ENCODE measurements around the gene MRPL37.
"Not testable (repeated sequence)": the region's sequence is repeated elsewhere in the genome, so short reads cannot be mapped to it uniquely, and the experiment has no call there.

The MRPL37 gene

DNA sequence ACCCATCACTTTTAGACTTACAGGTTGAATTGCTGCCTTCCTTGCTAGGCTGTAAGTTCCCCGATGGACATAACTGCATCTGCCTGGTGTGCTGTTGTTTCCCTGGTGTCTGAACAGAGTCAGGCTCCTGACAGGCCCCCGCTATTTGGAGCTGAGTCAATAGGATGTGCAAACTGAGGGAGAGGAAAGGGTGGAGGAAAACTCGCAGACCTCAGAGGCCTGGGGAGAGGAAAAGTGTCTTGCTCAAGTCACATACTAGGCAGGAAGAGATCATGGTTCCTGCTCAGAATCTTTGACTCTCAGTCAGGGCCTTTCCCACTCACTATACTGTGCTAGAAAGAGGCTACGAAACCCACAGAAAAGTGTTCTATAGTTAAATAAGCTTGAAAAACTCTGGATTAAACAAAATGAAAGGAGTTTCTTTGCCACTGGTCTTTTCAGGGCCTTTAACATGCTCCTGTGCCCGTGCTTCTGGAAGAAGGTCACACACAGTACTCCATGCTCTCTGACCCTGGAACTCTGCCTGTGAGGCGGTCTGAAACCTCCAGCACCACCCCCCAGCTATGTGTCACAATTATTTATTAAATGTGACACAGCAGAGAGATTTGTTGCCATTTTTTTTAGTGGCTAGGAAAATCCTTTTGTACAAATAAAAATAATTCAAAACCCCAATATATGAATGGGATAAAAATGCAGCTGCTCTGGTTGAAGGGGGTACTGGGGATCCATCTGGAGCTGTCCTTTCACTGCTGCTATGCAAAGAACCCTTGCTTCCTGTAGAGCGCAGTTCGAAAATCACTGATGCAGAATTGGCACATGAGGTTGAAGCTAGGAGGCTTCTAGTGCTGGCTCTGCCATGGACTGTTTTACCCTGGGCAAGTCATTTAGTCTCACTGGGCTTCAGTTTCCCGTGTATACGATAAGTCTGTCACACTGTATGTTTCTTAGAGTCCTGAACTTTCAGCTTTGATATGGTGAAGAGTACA lies 27.1 kb upstream of the MRPL37 start:
- no peak for DNase-seq

DNA sequence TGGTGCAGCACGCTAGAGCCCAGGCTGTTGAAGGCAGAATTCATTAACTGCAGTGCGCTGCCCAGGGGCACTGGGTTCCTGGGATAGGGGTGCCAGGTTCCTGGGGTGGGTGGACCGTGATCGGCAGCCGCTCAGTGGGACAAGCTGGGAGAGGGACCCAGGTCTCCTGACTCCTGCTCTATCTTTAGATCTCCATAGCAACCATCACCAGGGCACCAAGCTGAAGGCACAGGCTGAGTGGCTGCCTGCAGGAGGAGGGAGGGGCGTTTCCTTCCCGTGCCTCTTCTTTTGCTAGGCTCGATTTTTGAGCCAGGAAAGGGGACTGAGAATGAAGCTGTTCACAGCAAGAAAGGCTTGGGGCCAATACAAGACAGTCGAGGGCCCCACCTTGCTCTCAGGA lies 26.3 kb upstream of the MRPL37 start:
- DNase-seq = peak; percentile 18 to 23

DNA sequence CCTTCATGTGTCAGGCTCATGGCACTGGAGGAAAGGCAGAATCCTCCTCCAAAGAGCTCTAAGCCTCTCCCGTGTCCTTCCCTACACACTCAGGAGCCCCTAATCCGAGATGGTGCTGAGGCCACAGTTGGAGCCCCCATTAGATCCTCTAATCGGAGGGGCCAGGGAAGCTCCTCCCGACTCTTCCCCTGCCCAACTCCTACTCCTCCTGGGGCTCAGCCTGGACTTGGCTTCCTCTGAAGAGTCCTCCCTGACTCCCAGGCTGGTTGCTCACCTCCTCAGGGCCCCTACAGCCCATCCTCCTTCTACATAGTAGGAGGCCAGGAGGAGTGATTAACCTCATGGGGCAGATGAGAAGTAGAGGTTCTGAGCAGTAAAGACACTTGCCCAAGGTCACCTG lies 25.9 kb upstream of the MRPL37 start:
- DNase-seq = no peak

DNA sequence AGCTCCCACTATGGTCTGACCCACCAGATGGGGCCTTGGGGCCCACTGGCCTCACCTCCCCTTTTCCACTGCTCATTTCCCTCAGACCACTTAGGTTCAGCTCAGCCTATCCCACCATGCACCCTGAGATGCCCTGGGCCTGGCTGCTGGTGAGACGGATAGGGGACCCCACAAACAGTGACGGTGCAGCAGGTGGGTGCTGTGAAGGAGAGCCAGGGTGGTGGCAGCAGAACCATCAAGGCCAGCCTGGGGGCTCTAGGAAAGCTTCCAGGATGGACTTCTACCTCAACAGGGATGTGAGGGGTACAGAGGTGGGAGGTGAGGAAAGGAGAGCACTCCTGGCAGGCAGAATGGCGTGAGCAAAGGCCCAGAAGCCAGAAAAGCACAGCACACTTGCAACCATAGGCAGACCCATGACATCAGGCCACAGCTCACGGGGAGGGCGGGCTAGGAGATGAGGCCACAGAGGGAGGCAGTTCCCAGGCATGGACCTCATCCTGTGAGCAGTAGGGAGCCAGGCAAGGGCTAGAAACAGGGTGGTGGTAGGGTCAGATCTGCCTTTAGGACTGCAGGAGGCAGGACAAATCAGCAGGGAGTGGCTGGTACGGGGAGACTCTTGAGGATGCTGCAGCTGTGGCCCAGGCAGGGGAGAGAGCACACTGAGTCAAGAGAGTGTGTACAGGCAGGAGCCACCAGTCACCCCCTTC lies 23.2 kb upstream of the MRPL37 start:
- no peak for DNase-seq

DNA sequence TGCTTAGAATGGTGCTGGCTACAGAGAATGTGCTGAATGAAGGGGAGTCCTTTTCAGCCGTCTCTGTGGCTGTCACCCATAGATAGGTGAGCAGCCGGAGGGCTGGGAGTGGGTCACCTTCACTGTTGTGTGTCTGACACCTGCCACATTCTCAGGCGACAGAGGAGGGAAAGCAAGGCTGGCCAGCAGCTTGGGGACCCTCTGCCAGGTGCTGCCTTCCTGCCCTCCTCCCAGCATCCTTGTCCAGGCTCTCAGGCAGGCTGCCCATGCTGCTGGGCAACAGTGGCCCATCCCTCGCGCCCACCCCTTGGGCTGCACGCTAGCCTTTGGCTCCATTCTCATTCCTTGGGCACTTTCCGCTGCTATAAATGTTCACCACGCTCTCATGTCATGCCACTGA lies 22.2 kb upstream of the MRPL37 start:
- DNase-seq = no peak

DNA sequence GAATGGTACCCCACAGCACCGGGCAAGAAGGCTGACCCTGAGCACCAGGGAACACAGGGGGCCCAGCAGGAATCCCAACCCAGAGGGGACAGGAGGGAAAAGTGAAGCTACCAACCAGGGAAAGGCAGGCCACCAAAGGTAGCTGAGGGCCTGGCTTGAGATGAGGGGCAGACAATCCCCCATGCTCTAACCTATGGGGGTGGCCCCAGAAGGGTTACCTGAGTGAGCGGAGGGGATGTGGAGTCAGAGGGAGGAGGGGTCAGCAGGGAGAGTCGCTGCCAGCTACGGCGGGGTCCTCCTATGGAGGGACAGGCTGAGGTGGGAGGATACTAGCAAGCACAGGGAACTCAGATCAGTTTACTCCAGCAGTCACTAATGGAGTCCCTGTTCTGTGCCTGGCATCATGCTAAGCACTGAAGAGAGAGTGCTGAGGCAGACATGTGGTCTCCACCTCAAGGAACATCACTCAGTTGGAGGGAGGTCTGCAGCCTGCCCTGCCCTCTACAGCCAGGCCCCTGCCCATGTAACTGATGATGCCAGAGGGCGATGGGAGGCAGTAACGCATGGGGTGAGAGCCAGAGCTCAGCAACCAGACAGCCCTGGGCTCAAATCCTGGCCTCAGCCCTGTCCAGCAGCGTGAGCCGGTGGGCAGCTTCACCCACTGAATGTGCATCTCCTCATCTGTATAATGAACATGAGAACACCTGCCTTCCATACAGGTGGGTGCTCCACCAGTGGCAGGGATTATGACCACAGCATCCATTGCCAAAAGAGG lies 21.5 kb upstream of the MRPL37 start:
- no peak for DNase-seq

DNA sequence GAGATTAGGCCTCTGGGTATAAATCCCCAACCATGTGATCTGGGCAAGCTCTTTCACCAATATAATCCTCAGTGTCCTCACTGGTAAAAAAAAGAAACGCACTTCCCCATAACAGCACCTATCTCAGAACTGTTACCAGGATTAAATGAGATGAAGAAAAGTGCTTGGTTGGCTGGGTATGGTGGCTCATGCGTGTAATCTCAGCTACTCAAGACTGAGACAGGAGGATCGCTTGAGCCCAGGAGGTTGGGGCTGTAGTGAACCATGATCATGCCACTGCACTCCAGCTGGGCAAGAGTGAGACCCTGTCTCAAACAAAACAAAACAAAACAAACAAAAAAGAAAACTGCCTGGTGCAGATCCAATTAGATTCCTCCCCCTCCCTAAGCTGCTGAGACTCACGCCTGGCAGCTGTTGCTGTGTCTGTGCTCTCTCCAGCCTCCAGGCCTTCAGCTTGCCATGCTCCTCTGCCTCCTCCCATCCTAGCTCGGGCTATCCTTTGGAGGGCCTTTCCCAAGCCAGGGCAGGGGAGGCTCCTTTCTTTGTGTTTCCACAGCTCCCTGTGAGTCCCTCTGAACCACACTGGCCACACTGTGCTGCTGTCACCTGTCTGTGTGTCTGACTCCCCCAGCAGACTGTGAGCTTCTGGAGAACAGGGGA lies 19.1 kb upstream of the MRPL37 start:
- no peak for DNase-seq

DNA sequence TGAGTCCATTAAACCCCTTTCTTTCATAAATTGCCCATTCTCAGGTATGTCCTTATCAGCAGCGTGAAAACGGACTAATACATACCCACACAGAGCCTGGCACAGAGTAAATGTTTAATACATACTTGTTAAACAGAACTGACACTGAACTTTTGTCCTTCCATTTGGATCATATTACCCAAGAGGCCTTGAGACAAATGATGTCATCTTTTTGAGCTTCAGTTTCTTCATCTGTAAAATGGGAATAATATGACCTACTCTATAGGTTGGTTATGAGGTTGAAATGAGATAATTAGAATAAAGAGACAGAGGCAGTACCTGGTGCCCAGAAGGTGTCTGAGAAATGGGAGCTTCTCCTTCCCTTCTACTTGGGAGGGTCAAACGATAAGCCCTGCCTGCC lies 13.9 kb upstream of the MRPL37 start:
- DNase-seq = no peak

DNA sequence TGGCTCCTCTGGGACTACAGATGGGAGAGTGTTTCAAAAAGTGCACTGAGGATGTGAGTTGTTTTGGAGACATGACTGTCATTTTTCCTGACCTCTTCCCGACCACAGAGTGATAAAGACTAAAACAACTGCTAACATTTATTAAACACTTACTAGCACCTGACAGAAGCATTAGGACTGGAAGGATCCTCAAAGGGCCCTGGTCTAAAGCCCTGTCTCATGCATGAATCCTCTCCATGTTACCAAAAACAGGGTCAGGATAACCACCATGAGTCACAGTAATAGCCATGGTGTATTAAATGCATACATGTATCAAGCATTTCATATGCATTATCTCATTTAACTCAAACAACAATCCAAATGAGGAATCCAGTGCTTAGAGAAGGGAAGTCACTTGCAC lies 11.7 kb upstream of the MRPL37 start:
- DNase-seq = no peak

DNA sequence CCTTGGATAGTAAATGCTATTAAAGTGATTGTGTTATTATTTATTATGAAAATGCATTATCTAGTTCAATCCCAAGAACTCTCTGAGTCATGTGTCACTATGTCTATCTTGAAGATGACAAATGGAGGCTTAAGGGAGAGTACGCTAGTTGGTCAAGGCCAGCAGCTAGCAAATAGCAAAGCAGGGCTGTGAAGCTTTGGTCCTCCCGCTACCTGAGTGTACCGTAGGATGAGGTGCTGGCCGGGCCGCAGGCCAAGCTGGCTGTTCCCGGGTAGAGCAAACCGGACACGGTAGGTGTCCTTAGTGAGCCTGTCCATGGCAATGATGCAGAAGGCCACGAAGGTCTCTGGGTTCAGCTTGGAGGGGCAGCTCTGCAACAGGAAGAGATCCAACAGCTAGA lies 9.4 kb upstream of the MRPL37 start:
- no peak for DNase-seq

DNA sequence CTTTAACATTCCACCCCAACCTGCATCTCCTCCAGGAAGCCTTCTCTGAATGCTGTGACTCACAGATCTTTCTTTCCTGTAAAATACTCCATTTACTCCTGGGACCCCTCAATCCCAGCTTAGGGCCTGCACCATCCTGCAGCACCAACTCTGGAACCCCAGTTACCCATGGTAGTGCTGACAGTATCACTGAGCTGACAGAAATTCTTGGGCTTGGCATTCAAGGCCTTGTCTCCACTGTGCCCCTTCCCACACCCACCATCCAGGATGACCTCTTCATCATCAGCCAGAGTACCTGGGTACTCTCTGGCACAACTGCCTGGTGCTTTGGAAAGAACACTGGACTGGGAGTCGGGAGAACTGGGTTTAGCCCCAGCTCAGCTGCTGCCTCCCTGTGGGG lies 8.4 kb upstream of the MRPL37 start:
- DNase-seq = no peak

DNA sequence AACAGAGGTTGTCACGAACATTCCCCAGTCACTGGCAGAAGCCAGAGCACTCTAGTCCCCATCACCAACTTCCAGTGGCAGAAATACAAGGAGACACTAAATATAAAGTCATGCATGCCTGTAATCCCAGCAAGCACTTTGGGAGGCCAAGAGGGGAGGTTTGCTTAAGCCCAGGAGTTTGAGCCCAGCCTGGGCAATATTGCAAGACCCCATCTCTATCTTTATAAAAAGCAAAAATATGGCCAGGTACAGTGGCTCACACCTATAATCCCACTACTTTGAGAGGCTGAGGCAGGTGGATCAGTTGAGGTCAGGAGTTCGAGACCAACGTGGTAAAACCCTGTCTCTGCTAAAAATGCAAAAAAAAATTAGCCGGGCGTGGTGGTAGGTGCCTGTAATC lies 6.5 kb upstream of the MRPL37 start:
- DNase-seq = no peak

DNA sequence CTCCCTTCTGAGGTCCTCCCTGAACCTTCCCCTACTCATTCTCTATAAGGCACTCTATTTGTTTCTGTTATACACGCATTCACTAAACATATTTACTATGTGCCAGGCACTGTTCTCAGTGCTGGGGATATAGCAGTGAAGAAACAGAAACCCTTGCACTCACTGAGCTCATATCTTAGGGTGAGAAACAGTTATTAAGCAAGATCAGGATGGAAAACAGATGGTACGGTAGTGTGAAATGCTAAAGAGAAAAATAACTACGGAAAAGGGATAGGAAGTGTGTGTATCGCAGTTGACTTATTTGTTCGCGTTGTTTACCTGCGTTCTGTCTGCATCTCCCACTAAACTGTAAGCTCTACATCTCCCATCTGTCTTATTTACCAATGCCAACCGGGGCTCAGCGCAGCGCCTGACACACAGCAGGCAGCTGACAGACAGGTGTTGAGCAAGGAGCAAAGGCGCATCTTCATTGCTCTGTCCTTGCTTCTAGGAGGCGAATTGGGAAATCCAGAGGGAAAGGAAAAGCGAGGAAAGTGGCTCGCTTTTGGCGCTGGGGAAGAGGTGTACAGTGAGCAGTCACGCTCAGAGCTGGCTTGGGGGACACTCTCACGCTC lies 709 bp upstream of the MRPL37 start:
- DNase-seq = no peak

DNA sequence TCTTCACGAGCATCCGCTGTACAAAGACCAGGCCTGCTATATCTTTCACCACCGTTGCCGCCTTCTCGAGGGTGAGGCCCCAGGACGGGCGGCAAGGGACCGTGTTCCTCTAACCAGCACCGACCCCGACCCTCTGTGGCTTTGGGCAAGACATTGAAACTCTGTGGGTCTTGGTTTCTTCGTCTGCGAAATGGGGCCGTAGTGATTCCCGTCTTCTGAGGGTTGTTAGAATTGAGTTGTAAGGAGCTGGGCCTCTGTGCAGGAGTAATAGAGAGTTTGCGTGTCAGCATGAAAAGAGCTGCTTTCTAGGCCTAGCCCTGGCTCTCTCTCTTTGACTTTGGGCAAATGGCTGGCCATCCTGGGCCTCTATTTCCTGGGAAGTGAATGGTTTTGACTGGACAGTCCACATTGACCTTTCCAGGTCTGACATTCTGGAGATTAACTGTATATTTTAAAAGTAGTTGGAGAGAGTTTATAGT lies 591 bp downstream of the MRPL37 start:
- no peak for DNase-seq

DNA sequence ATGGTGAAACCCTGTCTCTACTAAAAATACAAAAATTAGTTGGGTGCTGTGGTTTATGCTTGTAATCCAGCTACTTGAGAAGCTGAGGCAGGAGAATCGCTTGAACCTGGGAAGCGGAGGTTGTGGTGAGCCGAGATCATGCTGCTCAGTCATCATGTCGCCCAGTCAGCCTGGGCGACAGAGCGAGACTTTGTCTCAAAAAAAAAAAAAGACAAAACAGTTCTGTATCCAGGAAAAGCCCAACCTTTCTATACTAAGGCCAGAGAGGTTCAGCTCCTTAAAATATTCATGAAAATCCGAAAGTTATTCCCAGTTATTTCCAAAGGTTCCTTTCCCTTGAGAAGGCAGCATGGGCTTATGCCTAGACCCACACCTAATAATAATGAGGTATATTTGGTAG lies 4.2 kb downstream of the MRPL37 start:
- DNase-seq = no peak

DNA sequence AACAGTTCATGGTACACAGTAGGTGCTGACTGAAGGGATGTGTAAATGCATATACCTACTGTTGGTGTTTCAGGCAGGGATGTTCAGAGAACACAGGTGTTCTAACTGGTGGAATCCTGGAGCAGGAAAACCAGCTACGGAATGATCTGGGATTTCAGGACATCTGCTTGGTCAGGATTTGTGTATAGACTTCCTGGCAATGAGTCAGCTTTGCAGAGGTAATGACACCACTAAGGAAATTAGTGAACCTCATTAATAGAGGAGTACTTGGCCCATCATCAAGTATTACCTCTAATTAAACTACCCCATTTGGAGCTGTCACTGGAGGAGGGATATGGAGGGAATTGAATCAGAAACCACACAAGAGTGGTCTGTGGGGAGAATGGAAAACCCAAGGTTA lies 7.3 kb downstream of the MRPL37 start:
- no peak for DNase-seq

DNA sequence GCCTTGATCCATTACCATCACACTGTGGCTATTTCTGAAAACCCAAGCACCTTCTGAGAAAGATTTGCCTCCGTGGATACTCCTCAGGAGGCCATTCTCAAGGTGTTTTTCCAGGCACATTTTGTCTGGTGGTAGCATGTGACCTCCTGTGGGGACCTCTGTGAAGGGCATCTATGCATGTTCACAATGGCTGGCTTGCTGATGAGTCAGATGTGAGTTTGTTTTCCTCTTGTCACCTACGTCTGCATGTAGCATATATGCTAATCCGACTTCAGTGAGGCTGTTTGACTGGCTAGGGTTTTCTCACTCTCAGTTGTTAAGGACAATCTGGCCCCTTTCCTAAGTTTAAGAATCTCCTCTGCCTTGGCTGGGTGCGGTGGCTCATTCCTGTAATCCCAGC lies 7.9 kb downstream of the MRPL37 start:
- not testable (repeated sequence) for DNase-seq

DNA sequence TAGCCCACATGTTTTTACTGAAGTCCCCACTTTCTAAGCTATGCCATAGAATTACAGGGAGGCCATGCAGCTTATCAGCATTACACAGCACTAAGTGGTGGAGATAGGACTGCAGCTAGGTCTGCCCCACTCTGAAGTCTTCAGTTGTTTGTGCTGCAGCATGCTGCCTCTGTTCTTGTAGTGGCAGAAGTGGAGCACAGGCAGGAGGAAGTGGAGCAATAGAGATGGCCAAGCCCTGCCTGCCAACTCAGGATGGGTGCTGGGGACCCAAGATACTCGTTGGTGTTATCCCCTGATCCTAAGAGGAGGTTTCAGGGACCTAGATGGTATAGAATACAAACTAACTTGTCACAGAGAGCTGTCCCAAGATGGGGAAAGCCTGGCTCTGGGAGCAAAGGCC lies 12.9 kb downstream of the MRPL37 start:
- no peak for DNase-seq

DNA sequence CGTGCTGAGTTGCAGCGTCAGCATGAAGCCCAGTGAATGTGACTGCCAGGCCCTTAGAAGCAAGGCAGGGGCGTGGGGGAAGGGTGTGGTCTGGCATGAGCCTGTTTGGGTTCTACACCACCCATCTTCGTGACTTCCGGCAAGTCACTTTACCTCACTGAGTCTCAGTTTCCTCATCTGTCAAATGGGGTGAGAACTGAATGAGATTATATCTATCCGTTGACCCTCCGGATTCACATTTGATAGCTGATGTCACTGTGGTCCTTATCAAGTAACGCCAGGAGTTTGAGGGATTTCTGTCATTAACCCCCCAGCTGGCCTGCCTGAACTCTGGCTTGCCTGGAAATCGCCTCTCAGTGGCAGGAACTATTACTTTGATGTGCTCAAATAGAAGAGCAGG lies 15.6 kb downstream of the MRPL37 start:
- DNase-seq = no peak

DNA sequence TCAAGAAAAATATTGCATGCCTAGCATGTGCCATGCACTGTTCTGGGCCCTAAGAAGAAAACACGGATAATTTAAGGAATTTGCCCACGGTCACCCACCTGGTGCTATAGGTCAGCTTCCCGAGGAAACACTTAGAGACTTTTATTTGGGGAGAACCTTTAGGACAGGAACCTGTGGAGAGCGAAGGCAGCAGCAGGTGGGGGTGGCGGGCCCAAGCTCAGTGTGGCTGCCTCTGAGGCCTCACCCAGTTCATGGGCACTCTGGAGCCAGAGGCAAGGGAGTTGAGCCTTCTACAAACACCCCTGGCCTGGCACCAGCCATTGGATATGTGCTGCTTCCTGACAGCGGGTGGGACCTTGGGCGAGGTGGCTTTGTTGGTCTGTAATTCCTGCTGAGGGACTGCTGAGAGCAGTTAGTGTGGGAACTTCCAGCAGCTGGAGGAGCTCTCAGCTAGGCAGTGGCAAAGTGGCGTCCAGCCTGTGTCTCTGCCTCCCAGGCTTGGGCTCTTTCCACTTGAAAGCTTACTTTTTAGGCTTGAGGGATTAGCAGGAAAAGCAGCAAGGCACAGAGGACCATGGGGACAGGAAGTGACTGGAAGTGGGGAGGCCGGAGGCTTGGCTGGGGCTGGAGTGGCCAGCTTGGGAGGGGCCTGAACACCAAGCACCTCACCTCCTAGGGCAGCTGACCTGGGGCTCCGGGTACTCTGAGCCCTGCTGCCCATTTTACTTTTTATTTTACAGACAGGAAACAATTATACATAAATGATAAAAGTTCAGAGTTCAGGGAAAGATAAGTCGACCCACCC lies 19.1 kb downstream of the MRPL37 start:
- no peak for DNase-seq

DNA sequence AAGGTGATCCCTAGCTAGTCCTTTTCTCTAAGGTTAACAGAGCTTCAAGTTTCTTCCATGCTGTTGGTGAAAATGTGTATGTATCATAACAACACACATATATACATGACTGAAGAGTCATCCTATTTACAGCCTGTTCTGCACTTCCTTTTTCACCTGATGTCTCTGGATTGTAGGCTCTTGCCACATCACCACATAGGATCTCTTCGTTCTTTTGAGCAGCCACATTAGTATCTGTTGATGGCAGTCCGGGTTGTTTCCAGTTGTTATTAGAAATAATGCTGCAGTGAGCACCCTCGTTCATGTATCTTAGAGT lies 19.7 kb downstream of the MRPL37 start:
- DNase-seq = no peak

All from hippocampal formation (tissue), 2 donors.